OCI-LY1 (cell line): Measurements from ENCODE around the gene FOXP3.

Experiments used
- H2AFZ ChIP-seq: fragments of 200-600 bp; sonication (generic), shearing (Covaris generic); 2 replicates; pipeline ENCODE4 v1.6.0; 2014; ENCODE audit warnings: antibody characterized with exemption, mild to moderate bottlenecking, low read length
- H3F3A ChIP-seq: fragments of 200-600 bp; sonication (generic), shearing (Covaris generic); 2 replicates; pipeline ENCODE4 v1.6.0; 2014; ENCODE audit warnings: mild to moderate bottlenecking, antibody characterized with exemption, low read length, moderate library complexity; ENCODE audit not compliant: insufficient read depth
- H3K27ac ChIP-seq: fragments of 200-600 bp; sonication (generic); 2 replicates; pipeline ENCODE4 v1.5.1; 2014; ENCODE audit warnings: low read length, mixed run types, mild to moderate bottlenecking, low read depth; ENCODE audit not compliant: poor library complexity, severe bottlenecking
- H3K27me3 ChIP-seq: fragments of 200-600 bp; sonication (generic); 2 replicates; pipeline ENCODE4 v1.6.0; 2014; ENCODE audit warnings: antibody characterized with exemption, mild to moderate bottlenecking, low read length, moderate library complexity; ENCODE audit not compliant: insufficient read depth
- H3K36me3 ChIP-seq: fragments of 200-600 bp; sonication (generic); 2 replicates; pipeline ENCODE4 v1.6.1; 2014; ENCODE audit warnings: mild to moderate bottlenecking, antibody characterized with exemption, low read length, moderate library complexity, mixed read lengths; ENCODE audit not compliant: insufficient read depth
- H3K4me1 ChIP-seq: fragments of 200-600 bp; sonication (generic); 2 replicates; pipeline ENCODE4 v1.5.1; 2014; ENCODE audit warnings: mild to moderate bottlenecking, low read length, moderate library complexity; ENCODE audit not compliant: insufficient read depth, severe bottlenecking
- H3K4me2 ChIP-seq: fragments of 200-600 bp; sonication (generic), shearing (Covaris generic); 2 replicates; pipeline ENCODE4 v1.6.1; 2014; ENCODE audit warnings: low read length
- H3K4me3 ChIP-seq: fragments of 200-600 bp; sonication (generic); 2 replicates; pipeline ENCODE4 v1.5.1; 2014; ENCODE audit warnings: low read length, low read depth, mild to moderate bottlenecking, mixed read lengths; ENCODE audit not compliant: poor library complexity, severe bottlenecking
- H3K79me2 ChIP-seq: fragments of 200-600 bp; shearing (Covaris generic); 2 replicates; pipeline ENCODE4 v1.6.1; 2016; ENCODE audit warnings: mixed run types, low read length, mixed read lengths; ENCODE audit not compliant: insufficient read depth
- H3K9ac ChIP-seq: fragments of 200-600 bp; sonication (generic), shearing (Covaris generic); 2 replicates; pipeline ENCODE4 v1.6.1; 2014; ENCODE audit warnings: mild to moderate bottlenecking, low read length, mixed read lengths
- H3K9me2 ChIP-seq: fragments of 200-600 bp; sonication (generic), shearing (Covaris generic); 2 replicates; pipeline ENCODE4 v1.6.1; 2014; ENCODE audit warnings: low read depth, mild to moderate bottlenecking, low read length, mixed read lengths
- H3K9me3 ChIP-seq: fragments of 200-600 bp; shearing (Covaris generic); 2 replicates; pipeline ENCODE4 v1.6.1; 2014; ENCODE audit warnings: low read length, mixed read lengths
- H4K20me1 ChIP-seq: fragments of 200-600 bp; sonication (generic), shearing (Covaris generic); 2 replicates; pipeline ENCODE4 v1.6.0; 2016; ENCODE audit warnings: mild to moderate bottlenecking, low read length; ENCODE audit not compliant: insufficient read depth
- CTCF ChIP-seq: fragments of 200-600 bp; sonication (generic), shearing (Covaris generic); IDR thresholded peaks from 2 replicates; pipeline ENCODE4 v1.5.1; 2017; ENCODE audit warnings: mild to moderate bottlenecking, antibody characterized with exemption, low read length, moderate library complexity, mixed read lengths
- EZH2 ChIP-seq: fragments of 200-600 bp; sonication (generic), shearing (Covaris generic); IDR thresholded peaks from 2 replicates; pipeline ENCODE4 v1.8.0; 2017; ENCODE audit warnings: borderline replicate concordance, mixed run types, mild to moderate bottlenecking, antibody characterized with exemption, low read length, moderate library complexity, mixed read lengths

FOXP3 gene

DNA sequence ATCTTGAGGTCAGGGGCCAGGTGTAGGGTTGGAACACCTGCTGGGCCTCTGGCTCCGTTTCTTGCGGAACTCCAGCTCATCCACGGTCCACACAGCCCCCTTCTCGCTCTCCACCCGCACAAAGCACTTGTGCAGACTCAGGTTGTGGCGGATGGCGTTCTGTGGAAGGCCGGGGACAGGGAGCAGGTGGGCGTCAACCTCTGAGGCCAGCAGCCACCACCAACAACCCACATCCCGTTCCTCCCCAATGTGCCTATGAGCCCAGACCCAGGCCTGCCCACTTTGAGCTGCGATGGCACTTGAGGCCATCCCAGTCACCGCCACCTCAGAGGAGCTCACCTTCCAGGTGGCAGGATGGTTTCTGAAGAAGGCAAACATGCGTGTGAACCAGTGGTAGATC, 13.2 kb downstream of the FOXP3 start:
- H3K4me2 ChIP-seq = no peak overlapping the region
- H3K9me2 ChIP-seq = no peaks in the 10 kb centered on the region
- H3K27ac ChIP-seq = no peak overlapping the region
- no peaks in the 10 kb centered on the region for H3K9me3 ChIP-seq
- TF ChIP-seq CTCF (no peak), EZH2 (no peak)
- H3K4me3 ChIP-seq = no peak overlapping the region
- H4K20me1 ChIP-seq = no peaks in the 10 kb centered on the region
- no peak overlapping the region for H2AFZ ChIP-seq
- no peaks in the 10 kb centered on the region for H3K4me1 ChIP-seq
- no peaks in the 10 kb centered on the region for H3K79me2 ChIP-seq
- 0 out of 2 replicates have a peak, but pooled peaks cover 2% of the 10 kb centered on the region for H3K36me3 ChIP-seq
- no peaks in the 10 kb centered on the region for H3K27me3 ChIP-seq
- no peaks in the 10 kb centered on the region for H3F3A ChIP-seq
- H3K9ac ChIP-seq = no peak overlapping the region

- TF ChIP-seq CTCF (no peak), EZH2 (no peak)
- H2AFZ ChIP-seq = no peak overlapping the region
- no peaks in the 10 kb centered on the region for H3K27me3 ChIP-seq
These were observed 13.9 kb downstream of the FOXP3 start for GRCh38 chrX:49250578-49250977.

DNA sequence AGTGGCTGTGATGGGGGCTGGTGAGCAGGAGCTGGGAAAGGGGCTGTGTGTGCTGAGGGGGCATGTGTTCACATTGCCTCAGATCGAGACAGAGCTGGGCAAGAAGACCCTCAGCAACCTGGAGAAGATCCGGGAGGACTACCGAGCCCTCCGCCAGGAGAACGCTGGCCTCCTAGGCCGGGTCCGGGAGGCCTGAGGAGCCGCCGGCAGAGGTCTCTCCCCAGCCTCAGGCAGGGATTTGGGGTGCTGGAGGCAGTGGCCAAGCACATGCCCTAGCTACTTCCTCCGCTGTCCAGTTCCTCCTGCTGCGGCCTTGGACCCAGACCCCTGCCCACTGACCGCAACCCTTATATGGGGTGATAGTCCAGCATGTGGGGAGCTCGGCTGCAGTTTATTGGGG, 14.4 kb downstream of the FOXP3 start:
- no peak overlapping the region for H3K4me2 ChIP-seq
- no peaks in the 10 kb centered on the region for H4K20me1 ChIP-seq
- TF ChIP-seq CTCF (no peak), EZH2 (no peak)
- no peaks in the 10 kb centered on the region for H3K4me1 ChIP-seq
- H3K36me3 ChIP-seq = 0 out of 2 replicates have a peak, but pooled peaks cover 2% of the 10 kb centered on the region
- H3K9me2 ChIP-seq = no peaks in the 10 kb centered on the region
- no peaks in the 10 kb centered on the region for H3K9me3 ChIP-seq
- no peak overlapping the region for H3K9ac ChIP-seq
- H3K4me3 ChIP-seq = no peak overlapping the region
- no peaks in the 10 kb centered on the region for H3K27me3 ChIP-seq
- no peaks in the 10 kb centered on the region for H3K79me2 ChIP-seq
- no peaks in the 10 kb centered on the region for H3F3A ChIP-seq
- H3K27ac ChIP-seq = no peak overlapping the region
- H2AFZ ChIP-seq = no peak overlapping the region

More at GRCh38 chrX:49250578-49250977, 13.9 kb downstream of the FOXP3 start:
- Histone ChIP-seq H3K4me2 (no peak overlapping the region), H3K9ac (no peak overlapping the region), H3K4me1 (no peaks in the 10 kb centered on the region), H3F3A (no peaks in the 10 kb centered on the region), H3K27ac (no peak overlapping the region), H3K9me2 (no peaks in the 10 kb centered on the region), H3K9me3 (no peaks in the 10 kb centered on the region), H3K36me3 (0 out of 2 replicates have a peak, but pooled peaks cover 2% of the 10 kb centered on the region), H3K79me2 (no peaks in the 10 kb centered on the region), H4K20me1 (no peaks in the 10 kb centered on the region), H3K4me3 (no peak overlapping the region)
